ENCODE data around the gene ANTXR1. TPM values are rescaled to one million over a fixed set of nuclear protein-coding genes. Genes with fewer than 3 reads are reported as not detected.

Gene ANTXR1
- total RNA-seq, 1 donor from 2014 or later = not detected

DNA sequence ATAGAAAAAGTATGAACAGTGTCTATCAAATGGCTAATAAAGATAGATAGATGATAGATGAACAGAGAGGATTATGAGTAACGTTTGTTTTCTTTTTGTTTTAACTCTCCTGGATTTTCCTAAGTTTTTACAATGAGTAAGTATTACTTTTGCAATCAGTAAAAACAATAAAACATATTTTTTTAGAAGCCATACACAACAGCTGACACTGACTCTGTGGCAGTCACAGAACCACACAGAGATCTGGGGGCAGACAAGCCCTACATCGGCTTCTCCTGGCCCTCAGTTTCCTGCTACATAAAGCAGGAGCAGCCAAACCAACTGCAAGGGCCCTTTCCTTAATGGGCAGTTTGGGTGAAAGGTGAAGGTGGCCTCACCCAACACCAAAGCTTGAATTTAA is 63.6 kb downstream of the ANTXR1 start:
- intact Hi-C loops (cut with micrococcal nuclease) = no loop called here
- CTCF ChIA-PET = no interaction called here
- H3K9me3 Mint-ChIP-seq = no peaks in the 10 kb centered on the region
- peaks cover 19% of the 10 kb centered on the region for H3K27me3 Mint-ChIP-seq
- no peak overlapping the region for H3K4me3 Mint-ChIP-seq
- ATAC-seq (ENCODE audit: low read depth) = no peak
- TF ChIP-seq, protein P1, sequence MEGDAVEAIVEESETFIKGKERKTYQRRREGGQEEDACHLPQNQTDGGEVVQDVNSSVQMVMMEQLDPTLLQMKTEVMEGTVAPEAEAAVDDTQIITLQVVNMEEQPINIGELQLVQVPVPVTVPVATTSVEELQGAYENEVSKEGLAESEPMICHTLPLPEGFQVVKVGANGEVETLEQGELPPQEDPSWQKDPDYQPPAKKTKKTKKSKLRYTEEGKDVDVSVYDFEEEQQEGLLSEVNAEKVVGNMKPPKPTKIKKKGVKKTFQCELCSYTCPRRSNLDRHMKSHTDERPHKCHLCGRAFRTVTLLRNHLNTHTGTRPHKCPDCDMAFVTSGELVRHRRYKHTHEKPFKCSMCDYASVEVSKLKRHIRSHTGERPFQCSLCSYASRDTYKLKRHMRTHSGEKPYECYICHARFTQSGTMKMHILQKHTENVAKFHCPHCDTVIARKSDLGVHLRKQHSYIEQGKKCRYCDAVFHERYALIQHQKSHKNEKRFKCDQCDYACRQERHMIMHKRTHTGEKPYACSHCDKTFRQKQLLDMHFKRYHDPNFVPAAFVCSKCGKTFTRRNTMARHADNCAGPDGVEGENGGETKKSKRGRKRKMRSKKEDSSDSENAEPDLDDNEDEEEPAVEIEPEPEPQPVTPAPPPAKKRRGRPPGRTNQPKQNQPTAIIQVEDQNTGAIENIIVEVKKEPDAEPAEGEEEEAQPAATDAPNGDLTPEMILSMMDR (IDR thresholded peaks at IDR 0.05) = no peak
- POLR2A ChIA-PET = no interaction called here
- no peaks in the 10 kb centered on the region for H3K4me1 Mint-ChIP-seq
- H3K36me3 Mint-ChIP-seq (ENCODE audit: low read depth) = no peaks in the 10 kb centered on the region
- H3K27ac Mint-ChIP-seq = no peak overlapping the region
- DNase-seq = no peak

DNA sequence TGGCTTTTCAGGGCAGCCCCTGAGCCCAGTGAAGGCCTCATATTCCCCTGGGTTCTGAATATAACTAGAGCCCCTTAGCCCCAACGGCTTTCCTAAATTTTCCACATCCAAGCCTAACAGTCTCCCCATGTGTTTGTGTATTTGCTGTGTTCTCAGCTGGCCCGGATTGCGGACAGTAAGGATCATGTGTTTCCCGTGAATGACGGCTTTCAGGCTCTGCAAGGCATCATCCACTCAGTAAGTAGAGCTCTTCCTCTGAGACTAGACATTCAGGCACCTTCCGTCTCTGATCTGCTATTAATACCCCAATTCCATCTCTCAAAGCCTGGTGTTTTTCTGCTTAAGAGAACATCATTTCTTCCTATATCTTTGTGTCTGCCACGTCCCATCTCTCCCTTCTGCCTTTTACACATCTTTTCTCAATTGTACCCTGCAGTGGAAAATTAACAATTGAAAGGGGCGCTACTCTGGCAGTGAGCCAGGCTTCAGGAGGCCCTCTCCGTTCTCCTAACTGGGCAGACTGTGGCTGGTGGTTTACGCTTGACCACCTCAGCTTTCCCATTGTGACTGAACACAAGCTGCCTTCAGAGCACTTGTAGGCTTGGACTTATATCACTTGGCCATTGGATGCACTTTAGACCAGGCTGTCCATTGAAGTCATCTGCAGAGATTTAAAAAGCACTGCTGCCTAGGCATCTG is 64.4 kb downstream of the ANTXR1 start:
- Mint-ChIP-seq H3K27me3 (peaks cover 26% of the 10 kb centered on the region), H3K27ac (no peak overlapping the region), H3K36me3 (ENCODE audit: low read depth) (no peaks in the 10 kb centered on the region), H3K4me3 (no peak overlapping the region), H3K9me3 (no peaks in the 10 kb centered on the region), H3K4me1 (no peaks in the 10 kb centered on the region)
- ChIA-PET POLR2A (no interaction called here), CTCF (no interaction called here)
- intact Hi-C loops (cut with micrococcal nuclease) = no loop called here
- DNase-seq (no peak), ATAC-seq (ENCODE audit: low read depth) (no peak)
- TF ChIP-seq, protein P1 (IDR thresholded peaks at IDR 0.05) = no peak

DNA sequence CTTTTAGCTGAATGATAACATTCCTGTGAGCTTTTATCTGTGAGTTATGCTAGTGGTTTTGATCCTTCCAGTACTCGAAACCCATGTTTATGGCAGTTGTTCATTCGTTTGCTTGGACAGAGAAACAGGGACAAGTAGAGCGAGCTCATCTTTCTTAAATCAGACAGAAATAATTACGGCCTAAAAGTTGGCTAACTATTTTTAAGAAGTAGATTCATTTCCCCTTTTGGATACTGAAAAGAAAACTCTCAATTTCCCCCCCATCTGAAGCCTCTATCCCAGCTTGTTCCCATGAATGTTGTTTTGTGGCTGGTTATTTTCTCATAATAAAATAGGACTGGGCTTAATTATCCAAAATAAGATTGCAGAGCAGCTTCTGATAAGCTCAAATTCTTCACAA is 67.1 kb downstream of the ANTXR1 start:
- peaks cover 30% of the 10 kb centered on the region for H3K27me3 Mint-ChIP-seq
- no peaks in the 10 kb centered on the region for H3K9me3 Mint-ChIP-seq
- intact Hi-C loops (cut with micrococcal nuclease) = no loop called here
- ChIA-PET POLR2A (no interaction called here), CTCF (no interaction called here)
- H3K27ac Mint-ChIP-seq = no peak overlapping the region
- ATAC-seq (ENCODE audit: low read depth) = no peak
- H3K4me3 Mint-ChIP-seq = no peak overlapping the region
- no peaks in the 10 kb centered on the region for H3K4me1 Mint-ChIP-seq
- DNase-seq = no peak
- H3K36me3 Mint-ChIP-seq (ENCODE audit: low read depth) = no peaks in the 10 kb centered on the region
- TF ChIP-seq, protein P1 (IDR thresholded peaks at IDR 0.05) = no peak

DNA sequence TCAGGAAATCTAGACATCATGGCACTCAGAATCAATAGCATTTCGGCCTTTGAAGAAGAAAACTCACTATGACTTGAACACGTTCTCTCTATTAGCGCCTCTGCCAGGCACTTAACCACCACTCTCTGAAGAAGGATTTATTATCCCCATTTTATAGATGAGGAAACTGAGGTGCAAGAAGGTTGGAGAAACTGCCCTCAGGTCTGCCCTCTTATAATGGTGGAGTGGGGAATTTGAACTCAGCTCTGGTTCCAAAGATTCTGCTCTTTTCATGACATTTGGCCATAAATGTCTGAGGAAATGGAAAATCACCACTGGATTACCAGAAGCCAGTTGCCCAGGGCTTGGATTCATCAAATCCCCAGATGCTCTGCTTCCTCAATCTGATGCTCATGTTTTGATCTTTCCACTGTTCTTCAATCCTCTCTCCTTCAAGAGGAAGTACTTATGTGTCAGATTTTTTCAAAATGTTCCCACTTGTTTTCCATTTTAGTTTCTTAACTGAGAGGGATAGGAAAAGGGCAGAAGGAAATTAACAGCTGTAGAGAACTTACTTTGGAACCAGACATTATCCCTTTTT is 68.1 kb downstream of the ANTXR1 start:
- ChIA-PET CTCF (no interaction called here), POLR2A (no interaction called here)
- no peak for DNase-seq
- Mint-ChIP-seq H3K27me3 (peaks cover 25% of the 10 kb centered on the region), H3K4me1 (no peaks in the 10 kb centered on the region), H3K4me3 (no peak overlapping the region), H3K36me3 (ENCODE audit: low read depth) (no peaks in the 10 kb centered on the region), H3K27ac (no peak overlapping the region), H3K9me3 (no peaks in the 10 kb centered on the region)
- intact Hi-C loops (cut with micrococcal nuclease) = no loop called here
- ATAC-seq (ENCODE audit: low read depth) = no peak
- TF ChIP-seq, protein P1 (IDR thresholded peaks at IDR 0.05) = no peak

DNA sequence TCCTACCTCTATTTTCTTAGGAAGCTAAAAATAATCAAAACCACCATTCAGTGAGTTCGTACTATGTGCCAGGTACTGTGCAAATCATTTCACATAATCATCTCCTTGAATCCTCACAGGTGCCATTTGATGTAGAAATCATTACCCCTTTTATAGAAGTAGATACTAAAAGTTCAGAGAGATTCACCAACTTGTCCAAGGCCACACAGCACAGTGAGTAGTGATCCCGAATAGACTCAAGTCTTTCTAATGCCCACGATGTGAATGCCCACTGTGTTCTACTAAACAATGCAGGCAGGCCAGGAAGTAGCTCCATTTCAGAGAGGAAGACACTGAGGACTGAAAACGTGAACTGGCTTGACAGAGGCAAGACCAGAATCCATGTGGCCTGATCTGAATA is 68.8 kb downstream of the ANTXR1 start:
- DNase-seq (no peak), ATAC-seq (ENCODE audit: low read depth) (no peak)
- ChIA-PET CTCF (no interaction called here), POLR2A (no interaction called here)
- H3K36me3 Mint-ChIP-seq (ENCODE audit: low read depth) = no peaks in the 10 kb centered on the region
- no peaks in the 10 kb centered on the region for H3K4me1 Mint-ChIP-seq
- intact Hi-C loops (cut with micrococcal nuclease) = no loop called here
- no peaks in the 10 kb centered on the region for H3K9me3 Mint-ChIP-seq
- H3K4me3 Mint-ChIP-seq = no peak overlapping the region
- H3K27ac Mint-ChIP-seq = no peak overlapping the region
- H3K27me3 Mint-ChIP-seq = peaks cover 29% of the 10 kb centered on the region
- TF ChIP-seq, protein P1 (IDR thresholded peaks at IDR 0.05) = no peak

Data from activated B cell treated with CpG ODN at 0.5 μM for 24 hours (primary cell).